NCI-H446 (cell line): ENCODE data around the gene CACNA1G.

Experiments
- DNase-seq, 2 experiments: peaks; one replicate each; lab custom pipeline; 2025; lab: John Stamatoyannopoulos, UW

The CACNA1G gene

GRCh38 chr17:50568659-50569058 lies 8.1 kb downstream of the CACNA1G start:
- no peak for DNase-seq

GRCh38 chr17:50569592-50569991 lies 9.1 kb downstream of the CACNA1G start:
- DNase-seq = no peak

GRCh38 chr17:50570032-50570431 lies 9.5 kb downstream of the CACNA1G start:
- DNase-seq = no peak

GRCh38 chr17:50570528-50570927 lies 10.0 kb downstream of the CACNA1G start:
- no peak for DNase-seq

- DNase-seq = no peak
Observed at GRCh38 chr17:50571681-50572080, 11.2 kb downstream of the CACNA1G start.

- no peak for DNase-seq
Observed at GRCh38 chr17:50572541-50572940, 12.0 kb downstream of the CACNA1G start.

- no peak for DNase-seq
Observed at GRCh38 chr17:50573866-50574611, 13.5 kb downstream of the CACNA1G start.

- no peak for DNase-seq
Observed at GRCh38 chr17:50575581-50576210, 15.2 kb downstream of the CACNA1G start.

GRCh38 chr17:50576864-50577263 lies 16.3 kb downstream of the CACNA1G start:
- no peak for DNase-seq

- DNase-seq = no peak
Observed at GRCh38 chr17:50577451-50577954, 17.0 kb downstream of the CACNA1G start.

GRCh38 chr17:50578173-50578572 lies 17.7 kb downstream of the CACNA1G start:
- no peak for DNase-seq

- DNase-seq = no peak
Observed at GRCh38 chr17:50579399-50579798, 18.9 kb downstream of the CACNA1G start.

GRCh38 chr17:50580646-50581045 lies 20.1 kb downstream of the CACNA1G start:
- no peak for DNase-seq

GRCh38 chr17:50581316-50581715 lies 20.8 kb downstream of the CACNA1G start:
- DNase-seq = no peak

- DNase-seq = no peak
Observed at GRCh38 chr17:50582741-50583140, 22.2 kb downstream of the CACNA1G start.

GRCh38 chr17:50583641-50584040 lies 23.1 kb downstream of the CACNA1G start:
- no peak for DNase-seq

- DNase-seq = no peak
Observed at GRCh38 chr17:50584116-50584515, 23.6 kb downstream of the CACNA1G start.

GRCh38 chr17:50584749-50585148 lies 24.2 kb downstream of the CACNA1G start:
- DNase-seq = no peak

GRCh38 chr17:50585346-50585745 lies 24.8 kb downstream of the CACNA1G start:
- DNase-seq = no peak

- DNase-seq = no peak
Observed at GRCh38 chr17:50585891-50586290, 25.4 kb downstream of the CACNA1G start.

- DNase-seq = no peak
Observed at GRCh38 chr17:50586421-50587247, 26.1 kb downstream of the CACNA1G start.

GRCh38 chr17:50587571-50587970 lies 27.1 kb downstream of the CACNA1G start:
- no peak for DNase-seq
